Progenitor cell of endocrine pancreas (in vitro differentiated cells): Measurements from ENCODE around the gene CDK19. TPM values are rescaled to one million over a fixed set of nuclear protein-coding genes. Genes with fewer than 3 reads are reported as not detected.

Experiments
- DNase-seq: peaks from one replicate; pipeline ENCODE4 v3.0.0; 2021; ENCODE audit warnings: low spot score; ENCODE audit not compliant: unreplicated experiment
- H3K27ac Mint-ChIP-seq: 2 replicates; pipeline ENCODE4 v1.8.0; 2021; ENCODE audit warnings: mild to moderate bottlenecking, moderate library complexity, mixed read lengths
- H3K27me3 Mint-ChIP-seq: 2 replicates; pipeline ENCODE4 v1.8.0; 2021; ENCODE audit warnings: mixed read lengths
- H3K36me3 Mint-ChIP-seq: 2 replicates; pipeline ENCODE4 v1.8.0; 2022; ENCODE audit warnings: mixed read lengths; ENCODE audit not compliant: insufficient read depth
- H3K4me1 Mint-ChIP-seq: 2 replicates; pipeline ENCODE4 v1.8.0; 2021; ENCODE audit warnings: low read depth, mixed read lengths
- H3K4me3 Mint-ChIP-seq: 2 replicates; pipeline ENCODE4 v1.8.0; 2021; ENCODE audit warnings: low read depth, mild to moderate bottlenecking, moderate library complexity, mixed read lengths
- H3K9me3 Mint-ChIP-seq: 2 replicates; pipeline ENCODE4 v1.8.0; 2021; ENCODE audit warnings: low read depth, mixed read lengths
- total RNA-seq: library from RNA; stranded (reverse); gene quantifications from 2 replicates; pipeline ENCODE4 v1.2.1, GENCODE V29; 2021
- TF ChIP-seq, protein P1 (sequence below): fragments of 200-600 bp; sonication (generic); IDR thresholded peaks from one replicate; pipeline ENCODE4 v1.5.0; 2021; ENCODE audit warnings: antibody characterized with exemption, mild to moderate bottlenecking; ENCODE audit not compliant: unreplicated experiment

The CDK19 gene
- total RNA-seq, 1 donor from 2014 or later: 26.2 TPM

DNA sequence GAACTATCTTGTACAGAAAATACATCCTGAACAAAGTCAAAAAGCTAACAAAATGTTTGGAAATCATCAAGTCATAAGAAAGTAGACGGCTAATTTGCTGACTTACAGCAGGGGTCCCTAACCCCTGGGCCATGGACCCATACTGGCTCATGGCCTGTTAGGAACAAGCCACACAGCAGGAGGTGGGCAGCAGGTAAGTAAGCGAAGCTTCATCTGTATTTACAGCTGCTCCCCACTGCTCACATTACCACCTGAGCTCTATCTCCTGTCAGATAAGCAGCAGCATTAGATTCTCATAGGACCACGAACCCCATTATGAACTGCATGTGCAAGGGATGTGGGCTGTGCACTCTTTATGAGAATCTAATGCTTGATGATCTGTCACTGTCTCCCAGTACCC lies 115.5 kb downstream of the CDK19 start:
- DNase-seq: no peak
- Mint-ChIP-seq H3K4me3 (no peak overlapping the region), H3K27me3 (no peaks in the 10 kb centered on the region), H3K27ac (no peak overlapping the region), H3K36me3 (peaks cover 21% of the 10 kb centered on the region), H3K9me3 (peaks cover 16% of the 10 kb centered on the region), H3K4me1 (peaks cover 6% of the 10 kb centered on the region)
- TF ChIP-seq, protein P1, sequence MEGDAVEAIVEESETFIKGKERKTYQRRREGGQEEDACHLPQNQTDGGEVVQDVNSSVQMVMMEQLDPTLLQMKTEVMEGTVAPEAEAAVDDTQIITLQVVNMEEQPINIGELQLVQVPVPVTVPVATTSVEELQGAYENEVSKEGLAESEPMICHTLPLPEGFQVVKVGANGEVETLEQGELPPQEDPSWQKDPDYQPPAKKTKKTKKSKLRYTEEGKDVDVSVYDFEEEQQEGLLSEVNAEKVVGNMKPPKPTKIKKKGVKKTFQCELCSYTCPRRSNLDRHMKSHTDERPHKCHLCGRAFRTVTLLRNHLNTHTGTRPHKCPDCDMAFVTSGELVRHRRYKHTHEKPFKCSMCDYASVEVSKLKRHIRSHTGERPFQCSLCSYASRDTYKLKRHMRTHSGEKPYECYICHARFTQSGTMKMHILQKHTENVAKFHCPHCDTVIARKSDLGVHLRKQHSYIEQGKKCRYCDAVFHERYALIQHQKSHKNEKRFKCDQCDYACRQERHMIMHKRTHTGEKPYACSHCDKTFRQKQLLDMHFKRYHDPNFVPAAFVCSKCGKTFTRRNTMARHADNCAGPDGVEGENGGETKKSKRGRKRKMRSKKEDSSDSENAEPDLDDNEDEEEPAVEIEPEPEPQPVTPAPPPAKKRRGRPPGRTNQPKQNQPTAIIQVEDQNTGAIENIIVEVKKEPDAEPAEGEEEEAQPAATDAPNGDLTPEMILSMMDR: no peak

DNA sequence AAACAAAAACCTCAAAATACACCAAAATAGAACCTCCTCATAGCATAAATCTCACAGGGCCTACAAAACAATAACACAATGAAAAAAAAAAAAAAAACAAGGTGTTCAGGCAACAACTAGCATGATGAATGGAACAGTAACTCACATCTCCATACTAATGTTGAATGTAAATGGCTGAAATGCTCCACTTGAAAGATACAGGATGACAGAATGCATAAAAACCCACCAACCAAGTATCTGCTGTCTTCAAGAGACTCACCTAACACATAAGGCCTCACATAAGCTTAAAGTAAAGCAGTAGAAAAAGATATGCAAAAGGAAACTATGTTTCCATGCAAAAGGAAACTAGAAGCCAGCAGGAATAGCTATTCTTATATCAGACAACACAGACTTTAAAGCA lies 121.3 kb downstream of the CDK19 start:
- Mint-ChIP-seq H3K9me3 (peaks cover 21% of the 10 kb centered on the region), H3K36me3 (peaks cover 22% of the 10 kb centered on the region), H3K4me1 (peaks cover 5% of the 10 kb centered on the region), H3K27ac (no peak overlapping the region), H3K4me3 (no peak overlapping the region), H3K27me3 (no peaks in the 10 kb centered on the region)
- TF ChIP-seq, protein P1: no peak
- DNase-seq: no peak

DNA sequence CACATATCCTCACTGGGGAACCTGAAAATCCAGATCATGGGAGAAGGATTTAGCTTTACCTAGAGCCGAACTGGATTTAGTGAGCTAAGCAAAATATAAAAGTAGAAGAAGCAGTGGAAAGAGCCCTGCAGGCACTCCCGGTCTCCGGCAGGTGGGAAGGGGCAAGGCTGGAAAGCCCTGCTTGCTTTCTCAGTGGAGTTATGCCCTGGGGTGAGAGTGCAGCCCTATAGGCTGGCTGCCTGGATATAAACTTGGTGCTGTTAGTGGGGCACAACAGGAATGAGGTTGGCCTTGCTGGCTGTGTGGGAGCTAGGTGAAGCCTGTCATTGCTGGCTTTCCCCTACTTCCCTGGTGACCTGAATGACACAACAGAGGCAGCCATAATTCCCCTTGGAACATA lies 122.0 kb downstream of the CDK19 start:
- DNase-seq: no peak
- Mint-ChIP-seq H3K4me3 (no peak overlapping the region), H3K27ac (peak overlapping the region; percentile 59)

DNA sequence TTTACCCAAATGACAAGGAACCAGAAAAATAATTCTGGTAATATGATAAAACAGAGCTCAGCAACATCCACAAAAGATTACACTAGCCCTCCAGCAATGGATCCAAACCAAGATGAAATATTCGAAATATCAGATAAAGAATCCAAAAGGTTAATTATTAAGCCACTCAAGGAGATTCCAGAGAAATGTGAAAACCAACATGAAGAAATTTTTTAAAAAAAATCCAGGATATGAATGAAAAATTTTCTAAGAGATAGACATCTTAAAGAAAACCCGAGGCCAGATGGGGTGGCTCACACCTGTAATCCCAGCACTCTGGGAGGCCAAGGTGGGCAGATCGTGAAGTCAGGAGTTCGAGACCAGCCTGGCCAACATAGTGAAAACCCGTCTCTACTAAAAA lies 124.4 kb downstream of the CDK19 start:
- TF ChIP-seq, protein P1: no peak
- H3K9me3 Mint-ChIP-seq: peaks cover 11% of the 10 kb centered on the region
- H3K4me1 Mint-ChIP-seq: peaks cover 5% of the 10 kb centered on the region
- no peak for DNase-seq
- no peak overlapping the region for H3K4me3 Mint-ChIP-seq
- H3K27me3 Mint-ChIP-seq: no peaks in the 10 kb centered on the region
- no peak overlapping the region for H3K27ac Mint-ChIP-seq
- H3K36me3 Mint-ChIP-seq: peaks cover 9% of the 10 kb centered on the region

More for the DNA sequence above, 122.0 kb downstream of the CDK19 start:
- H3K9me3 Mint-ChIP-seq: peaks cover 21% of the 10 kb centered on the region
- H3K4me1 Mint-ChIP-seq: peaks cover 5% of the 10 kb centered on the region
- TF ChIP-seq, protein P1: no peak
- no peaks in the 10 kb centered on the region for H3K27me3 Mint-ChIP-seq
- H3K36me3 Mint-ChIP-seq: peaks cover 22% of the 10 kb centered on the region

DNA sequence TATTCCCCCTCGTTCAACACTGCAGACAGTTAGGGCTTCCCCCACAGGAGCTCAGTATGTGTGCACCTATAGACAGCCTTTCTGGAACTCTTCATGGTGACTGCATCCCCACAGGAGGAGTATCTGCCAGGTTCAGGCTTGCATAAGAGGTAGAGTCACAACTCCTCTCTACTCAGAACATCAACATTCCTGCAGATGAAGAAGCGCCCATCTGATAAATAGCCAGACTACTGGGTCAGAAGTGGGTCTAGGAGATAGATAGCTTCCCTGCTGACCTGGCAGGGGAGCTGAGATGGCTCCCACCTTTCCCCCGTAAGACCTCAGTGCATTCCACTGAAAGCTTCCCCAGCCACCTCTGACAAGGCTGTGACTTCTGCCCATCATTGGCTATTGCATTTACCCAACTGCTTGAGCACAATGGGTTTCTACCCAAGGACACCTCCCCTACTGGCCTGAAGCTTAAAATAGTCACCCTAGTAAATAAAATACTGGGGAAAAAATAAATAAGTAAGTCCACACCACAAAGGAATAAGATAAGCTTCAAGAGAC lies 125.1 kb downstream of the CDK19 start:
- no peak for DNase-seq
- TF ChIP-seq, protein P1: no peak
- Mint-ChIP-seq H3K36me3 (peaks cover 6% of the 10 kb centered on the region), H3K4me1 (peaks cover 3% of the 10 kb centered on the region), H3K9me3 (peaks cover 7% of the 10 kb centered on the region), H3K27ac (no peak overlapping the region), H3K4me3 (no peak overlapping the region), H3K27me3 (no peaks in the 10 kb centered on the region)
